Activated CD4-positive, alpha-beta T cell treated with anti-CD3 and anti-CD28 coated beads, Interleukin-2, Interleukin-6, amounts not matched to agents 100 ng/mL and 50 ng/mL, durations not matched to agents 16 hours and 8 hours (primary cell): ENCODE results near the gene HPX.

Experiments
- DNase-seq: peaks from one replicate; pipeline ENCODE4 v3.0.0-alpha.2; 2020

Gene HPX

GRCh38 chr11:6440906-6441358, at the start of gene HPX:
Gene HPX, minus strand, starts transcription at chr11:6440987. Its CDS starts 24 bp downstream, at chr11:6440963.
- no peak for DNase-seq

GRCh38 chr11:6489306-6489705, 48.5 kb upstream of the HPX start:
- no peak for DNase-seq

GRCh38 chr11:6488821-6489220, 48.0 kb upstream of the HPX start:
- DNase-seq, result no peak

GRCh38 chr11:6488342-6488741, 47.6 kb upstream of the HPX start:
- DNase-seq, result no peak

GRCh38 chr11:6486938-6487337, 46.2 kb upstream of the HPX start:
- no peak for DNase-seq

- peak; percentile 13 for DNase-seq
Measured at GRCh38 chr11:6486256-6486655, 45.5 kb upstream of the HPX start.

GRCh38 chr11:6485661-6486060, 44.9 kb upstream of the HPX start:
- DNase-seq, result no peak

- DNase-seq, result no peak
Measured at GRCh38 chr11:6483015-6483414, 42.2 kb upstream of the HPX start.

- no peak for DNase-seq
Measured at GRCh38 chr11:6482441-6482840, 41.7 kb upstream of the HPX start.

- DNase-seq, result peak; percentile 11
Measured at GRCh38 chr11:6481924-6482275, 41.1 kb upstream of the HPX start.

GRCh38 chr11:6481012-6481923, 40.5 kb upstream of the HPX start, which contains the start of the genes ARFIP2 and TIMM10B:
Gene ARFIP2, minus strand, starts transcription at chr11:6481331. Its CDS starts 910 bp downstream, at chr11:6480421.
Gene TIMM10B, plus strand, starts transcription at chr11:6481501. Its CDS starts 16 bp downstream, at chr11:6481517.
- DNase-seq, result peak; percentile 98

- DNase-seq, result no peak
Measured at GRCh38 chr11:6480299-6480914, 39.6 kb upstream of the HPX start.

GRCh38 chr11:6476571-6476970, 35.8 kb upstream of the HPX start:
- no peak for DNase-seq

GRCh38 chr11:6475936-6476335, 35.1 kb upstream of the HPX start:
- DNase-seq, result no peak

- no peak for DNase-seq
Measured at GRCh38 chr11:6474806-6475500, 34.2 kb upstream of the HPX start.

GRCh38 chr11:6474413-6474792, 33.6 kb upstream of the HPX start:
- no peak for DNase-seq

GRCh38 chr11:6473451-6474412, 32.9 kb upstream of the HPX start, which contains the start of gene TRIM3:
Gene TRIM3, minus strand, starts transcription at chr11:6473941. Its CDS starts 8,246 bp downstream, at chr11:6465695.
- DNase-seq, result peak; percentile 77

GRCh38 chr11:6472934-6473333, 32.1 kb upstream of the HPX start:
- no peak for DNase-seq

GRCh38 chr11:6469599-6469998, 28.8 kb upstream of the HPX start:
- no peak for DNase-seq

GRCh38 chr11:6468712-6469495, 28.1 kb upstream of the HPX start:
- peak; percentile 20 for DNase-seq

- DNase-seq, result no peak
Measured at GRCh38 chr11:6459099-6459450, 18.3 kb upstream of the HPX start.
